GM19099 (cell line): ENCODE measurements around the gene PI4KA.

Experiments used
- POLR2A ChIP-seq: IDR thresholded peaks from 3 replicates; pipeline ENCODE4 v1.6.1; 2011; ENCODE audit warnings: low read depth; ENCODE audit not compliant: insufficient read length; ENCODE audit errors: extremely low read depth

The PI4KA gene

GRCh38 chr22:20721409-20722218 lies 137.0 kb downstream of the PI4KA start:
- no peak for TF ChIP-seq POLR2A

GRCh38 chr22:20720692-20721408 lies 137.8 kb downstream of the PI4KA start:
- no peak for TF ChIP-seq POLR2A

GRCh38 chr22:20702546-20703413 lies 155.8 kb downstream of the PI4KA start:
- peak; percentile 38 for TF ChIP-seq POLR2A

GRCh38 chr22:20677684-20678242 lies 180.8 kb downstream of the PI4KA start:
- TF ChIP-seq POLR2A, result no peak

GRCh38 chr22:20674998-20675397 lies 183.6 kb downstream of the PI4KA start:
- TF ChIP-seq POLR2A, result no peak

GRCh38 chr22:20673295-20674195 lies 185.1 kb downstream of the PI4KA start:
- no peak for TF ChIP-seq POLR2A

GRCh38 chr22:20672732-20673131 lies 185.9 kb downstream of the PI4KA start:
- TF ChIP-seq POLR2A, result no peak

- no peak for TF ChIP-seq POLR2A
Observed at GRCh38 chr22:20672082-20672424, 186.6 kb downstream of the PI4KA start.

GRCh38 chr22:20671409-20672081 lies 187.1 kb downstream of the PI4KA start:
- TF ChIP-seq POLR2A, result no peak

- no peak for TF ChIP-seq POLR2A
Observed at GRCh38 chr22:20666560-20666959, 192.1 kb downstream of the PI4KA start.

GRCh38 chr22:20664594-20664959 lies 194.0 kb downstream of the PI4KA start:
- TF ChIP-seq POLR2A, result no peak

- no peak for TF ChIP-seq POLR2A
Observed at GRCh38 chr22:20663941-20664593, 194.5 kb downstream of the PI4KA start.
